CD4-positive, CD25-positive, alpha-beta regulatory T cell (primary cell): ENCODE measurements around the gene DCAF11. TPM values are rescaled to one million over a fixed set of nuclear protein-coding genes. Genes with fewer than 3 reads are reported as not detected.

Experiments used
- ATAC-seq, 2 donors: fragments of 150-1000 bp; cut with Tn5 transposase; one replicate each; pipeline ENCODE4 v1.10.0; 2021; ENCODE audit warnings: low read depth in 2 of 2, moderate number of reproducible peaks in 2 of 2, moderate library complexity in 1 of 2
- DNase-seq, 3 donors: peaks; one replicate each; pipeline versions ENCODE4 v3.0.0 to v3.0.0-alpha.2; 2012 to 2022; ENCODE audit warnings: mixed read lengths in 1 of 3
- H3K27ac ChIP-seq: one replicate; pipeline ENCODE4 v1.7.0; 2013; ENCODE audit warnings: mild to moderate bottlenecking, low read length; ENCODE audit not compliant: insufficient read depth, poor library complexity, severe bottlenecking
- H3K27me3 ChIP-seq: one replicate; pipeline ENCODE4 v1.7.0; 2013; ENCODE audit warnings: low read length; ENCODE audit not compliant: control insufficient read depth, insufficient read depth
- H3K36me3 ChIP-seq: one replicate; pipeline ENCODE4 v1.7.0; 2013; ENCODE audit warnings: mild to moderate bottlenecking, low read length, moderate library complexity; ENCODE audit not compliant: control insufficient read depth, insufficient read depth
- H3K4me1 ChIP-seq: 2 replicates; pipeline ENCODE4 v1.7.0; 2013; ENCODE audit warnings: mild to moderate bottlenecking, low read length; ENCODE audit not compliant: insufficient read depth, control insufficient read depth, poor library complexity, severe bottlenecking
- H3K4me3 ChIP-seq: one replicate; pipeline ENCODE4 v1.7.0; 2013; ENCODE audit warnings: low read depth, mild to moderate bottlenecking, low read length, moderate library complexity
- H3K9me3 ChIP-seq, 2 experiments: 1 replicate in 1 of 2; 2 replicates in 1 of 2; pipeline ENCODE4 v1.7.0; 2013; ENCODE audit warnings: low read length in 2 of 2, mild to moderate bottlenecking in 1 of 2, moderate library complexity in 1 of 2; ENCODE audit not compliant: control insufficient read depth in 2 of 2
- H3K27ac Mint-ChIP-seq, 3 donors: one replicate each; pipeline ENCODE4 v1.8.0; 2020 to 2022; ENCODE audit warnings: mild to moderate bottlenecking in 3 of 3, mixed read lengths in 3 of 3, moderate library complexity in 2 of 3
- H3K27me3 Mint-ChIP-seq: one replicate; pipeline ENCODE4 v1.8.0; 2022; ENCODE audit warnings: mild to moderate bottlenecking, mixed read lengths
- H3K36me3 Mint-ChIP-seq: one replicate; pipeline ENCODE4 v1.8.0; 2020; ENCODE audit warnings: mixed read lengths
- H3K4me1 Mint-ChIP-seq, 4 donors: one replicate each; pipeline ENCODE4 v1.8.0; 2020 to 2022; ENCODE audit warnings: mixed read lengths in 4 of 4, mild to moderate bottlenecking in 1 of 4
- H3K4me3 Mint-ChIP-seq, 4 donors: one replicate each; pipeline ENCODE4 v1.8.0; 2020 to 2022; ENCODE audit warnings: mild to moderate bottlenecking in 4 of 4, mixed read lengths in 4 of 4, moderate library complexity in 3 of 4
- H3K9me3 Mint-ChIP-seq, 7 donors: one replicate each; pipeline ENCODE4 v1.8.0; 2020 to 2022; ENCODE audit warnings: mixed read lengths in 7 of 7, mild to moderate bottlenecking in 3 of 7, moderate library complexity in 2 of 7
- polyA plus RNA-seq, 4 donors: library from polyadenylated mRNA; unstranded; fragments of 300-500 nt; fragmentation: Illumina TruSeq; gene quantifications; one replicate each; pipeline ENCODE4 v1.2.3, GENCODE V29; 2021
- total RNA-seq: library from RNA; stranded (reverse); gene quantifications from one replicate; pipeline ENCODE4 v1.2.3, GENCODE V29; 2022

Gene DCAF11
- total and polyA plus RNA-seq, 5 donors from 2014 or later, result 73.4 to 97.8 (median 84.8) TPM

GRCh38 chr14:24122416-24122815 is 7.8 kb downstream of the DCAF11 start:
- peaks cover under 1% of the 10 kb centered on the region for H3K4me1 ChIP-seq
- DNase-seq, result no peak
- no peaks in the 10 kb centered on the region for H3K27me3 ChIP-seq
- no peak overlapping the region for H3K4me3 Mint-ChIP-seq
- no peak for ATAC-seq
- no peak overlapping the region for H3K27ac ChIP-seq
- H3K27me3 Mint-ChIP-seq, result no peaks in the 10 kb centered on the region
- peaks cover 63% of the 10 kb centered on the region for H3K36me3 ChIP-seq
- no peak overlapping the region for H3K4me3 ChIP-seq
- H3K27ac Mint-ChIP-seq, result no peak overlapping the region
- H3K9me3 ChIP-seq, result no peaks in the 10 kb centered on the region
- peaks cover 44% of the 10 kb centered on the region for H3K36me3 Mint-ChIP-seq
- H3K4me1 Mint-ChIP-seq, result peaks cover 0 to 19% (median 5%) of the 10 kb centered on the region in 4 donors
- no peaks in the 10 kb centered on the region for H3K9me3 Mint-ChIP-seq

- Histone ChIP-seq H3K4me1 (no peaks in the 10 kb centered on the region), H3K4me3 (no peak overlapping the region), H3K27me3 (no peaks in the 10 kb centered on the region), H3K9me3 (no peaks in the 10 kb centered on the region), H3K36me3 (peaks cover 58% of the 10 kb centered on the region), H3K27ac (no peak overlapping the region)
- no peak for ATAC-seq
- DNase-seq, result no peak
- Mint-ChIP-seq H3K9me3 (no peaks in the 10 kb centered on the region), H3K4me3 (no peak overlapping the region), H3K27ac (no peak overlapping the region), H3K36me3 (peaks cover 40% of the 10 kb centered on the region), H3K4me1 (peaks cover 0 to 16% (median 3%) of the 10 kb centered on the region in 4 donors), H3K27me3 (no peaks in the 10 kb centered on the region)
Measured at GRCh38 chr14:24122898-24123297, 8.3 kb downstream of the DCAF11 start.

GRCh38 chr14:24123424-24124417 is 9.1 kb downstream of the DCAF11 start:
- H3K9me3 ChIP-seq, result no peaks in the 10 kb centered on the region
- H3K36me3 ChIP-seq, result peaks cover 49% of the 10 kb centered on the region
- H3K4me1 ChIP-seq, result no peaks in the 10 kb centered on the region
- Mint-ChIP-seq H3K36me3 (peaks cover 32% of the 10 kb centered on the region), H3K4me3 (no peak overlapping the region), H3K4me1 (peaks cover 0 to 11% (median 0%) of the 10 kb centered on the region in 4 donors), H3K27me3 (no peaks in the 10 kb centered on the region), H3K9me3 (no peaks in the 10 kb centered on the region), H3K27ac (no peak overlapping the region)
- no peak overlapping the region for H3K4me3 ChIP-seq
- DNase-seq (no peak), ATAC-seq (peak; percentile 34 to 36)
- H3K27me3 ChIP-seq, result no peaks in the 10 kb centered on the region
- no peak overlapping the region for H3K27ac ChIP-seq

GRCh38 chr14:24126939-24127338 is 12.4 kb downstream of the DCAF11 start:
- H3K27ac ChIP-seq, result no peak overlapping the region
- no peak for DNase-seq
- peak overlapping the region in 1 of 3 donors; percentile 20 for H3K27ac Mint-ChIP-seq

GRCh38 chr14:24127673-24128072 is 13.1 kb downstream of the DCAF11 start:
- Mint-ChIP-seq H3K9me3 (no peaks in the 10 kb centered on the region), H3K27ac (no peak overlapping the region)
- no peak overlapping the region for H3K4me3 ChIP-seq

More at GRCh38 chr14:24126939-24127338, 12.4 kb downstream of the DCAF11 start:
- Mint-ChIP-seq H3K36me3 (peaks cover 24% of the 10 kb centered on the region), H3K4me3 (no peak overlapping the region), H3K27me3 (no peaks in the 10 kb centered on the region), H3K9me3 (no peaks in the 10 kb centered on the region), H3K4me1 (peaks cover 0 to 16% (median 8%) of the 10 kb centered on the region in 4 donors)
- Histone ChIP-seq H3K9me3 (no peaks in the 10 kb centered on the region), H3K4me1 (peaks cover 4% of the 10 kb centered on the region), H3K36me3 (peaks cover 19% of the 10 kb centered on the region), H3K27me3 (no peaks in the 10 kb centered on the region), H3K4me3 (no peak overlapping the region)
- no peak for ATAC-seq

GRCh38 chr14:24129410-24129998 is 14.9 kb downstream of the DCAF11 start:
- peaks cover 8% of the 10 kb centered on the region for H3K36me3 Mint-ChIP-seq
- no peak overlapping the region for H3K27ac Mint-ChIP-seq
- no peak overlapping the region for H3K4me3 Mint-ChIP-seq
- Histone ChIP-seq H3K9me3 (no peaks in the 10 kb centered on the region), H3K27ac (no peak overlapping the region), H3K4me3 (no peak overlapping the region), H3K4me1 (peaks cover 15% of the 10 kb centered on the region), H3K27me3 (no peaks in the 10 kb centered on the region), H3K36me3 (no peaks in the 10 kb centered on the region)
- no peak for DNase-seq
- no peaks in the 10 kb centered on the region for H3K9me3 Mint-ChIP-seq
- H3K4me1 Mint-ChIP-seq, result peaks cover 5 to 29% (median 18%) of the 10 kb centered on the region in 4 donors
- peaks cover 4% of the 10 kb centered on the region for H3K27me3 Mint-ChIP-seq
- ATAC-seq, result no peak

More at GRCh38 chr14:24127673-24128072, 13.1 kb downstream of the DCAF11 start:
- no peak overlapping the region for H3K27ac ChIP-seq
- DNase-seq, result no peak
- H3K9me3 ChIP-seq, result no peaks in the 10 kb centered on the region
- ATAC-seq, result no peak
- peaks cover 15% of the 10 kb centered on the region for H3K36me3 ChIP-seq
- H3K4me1 ChIP-seq, result peaks cover 11% of the 10 kb centered on the region
- Mint-ChIP-seq H3K27me3 (no peaks in the 10 kb centered on the region), H3K4me3 (no peak overlapping the region), H3K4me1 (peaks cover 0 to 23% (median 12%) of the 10 kb centered on the region in 4 donors), H3K36me3 (peaks cover 21% of the 10 kb centered on the region)
- H3K27me3 ChIP-seq, result no peaks in the 10 kb centered on the region

GRCh38 chr14:24130380-24130716 is 15.8 kb downstream of the DCAF11 start, which contains the start of gene FITM1:
Gene FITM1, plus strand, starts transcription at chr14:24130659. Its CDS starts 905 bp downstream, at chr14:24131564.
- H3K4me1 ChIP-seq, result peaks cover 20% of the 10 kb centered on the region
- DNase-seq (no peak), ATAC-seq (no peak)
- H3K27ac Mint-ChIP-seq, result peak within 1 kb of the TSS in 2 of 3 donors; percentile 9 to 62
- H3K4me3 Mint-ChIP-seq, result peak within 1 kb of the TSS in 3 of 4 donors; percentile 19 to 61 (median 58)
- H3K27me3 ChIP-seq, result no peaks in the 10 kb centered on the region
- H3K27me3 Mint-ChIP-seq, result peaks cover 4% of the 10 kb centered on the region
- H3K36me3 Mint-ChIP-seq, result peaks cover 4% of the 10 kb centered on the region
- peaks cover 9 to 33% (median 22%) of the 10 kb centered on the region in 4 donors for H3K4me1 Mint-ChIP-seq
- no peaks in the 10 kb centered on the region for H3K36me3 ChIP-seq
- H3K4me3 ChIP-seq, result no peak within 1 kb of the TSS
- no peaks in the 10 kb centered on the region for H3K9me3 ChIP-seq
- H3K27ac ChIP-seq, result no peak within 1 kb of the TSS
- H3K9me3 Mint-ChIP-seq, result peaks cover 0 to 1% (median 0%) of the 10 kb centered on the region in 7 donors
